ENCODE results near the gene GJB5. TPM values are rescaled to one million over a fixed set of nuclear protein-coding genes. Genes with fewer than 3 reads are reported as not detected.

The GJB5 gene
- total and polyA plus RNA-seq, 9 of the 15 experiments (the other 6 are each of a cell fraction or from before 2014, with no cell fraction given) = 0.04 TPM; not detected in 8

GRCh38 chr1:34792868-34793727, 38.3 kb downstream of the GJB5 start, which contains the start of gene GJA4:
GJA4 (plus strand) TSS chr1:34792999; CDS start chr1:34794214, 1,215 bp downstream.
- Histone ChIP-seq H3K79me2 (ENCODE audit: control insufficient read depth, insufficient read depth, low read length) (no peaks in the 10 kb centered on the region), H3K9ac (ENCODE audit: insufficient read depth in 1 of 2, low read depth in 2 of 2, low read length in 2 of 2) (no peak within 1 kb of the TSS), H3K4me1 (replicated peaks in 1 of 2; ENCODE audit: control insufficient read depth in 2 of 2, insufficient read depth in 2 of 2, low read length in 2 of 2) (peaks cover 0 to 3% of the 10 kb centered on the region in 2 experiments; a peak in 1 of 5 replicates), H3K27me3 (ENCODE audit: control insufficient read depth in 2 of 2, insufficient read depth in 2 of 2, low read length in 2 of 2) (peaks cover 37 to 72% of the 10 kb centered on the region in 2 experiments), H3K36me3 (ENCODE audit: control insufficient read depth, insufficient read depth, low read length) (no peaks in the 10 kb centered on the region), H3K9me1 (ENCODE audit: control insufficient read depth, insufficient read depth, low read length) (no peaks in the 10 kb centered on the region), H3K4me2 (ENCODE audit: insufficient read depth, low read length) (no peak within 1 kb of the TSS), H3K9me3 (replicated peaks; ENCODE audit: control insufficient read depth, insufficient read depth, low read depth, low read length) (no peaks in the 10 kb centered on the region), H3K4me3 (no peak within 1 kb of the TSS), H3K27ac (ENCODE audit: extremely low read depth, low read depth, low read length) (no peak within 1 kb of the TSS), H2AFZ (ENCODE audit: low read depth, low read length) (no peak within 1 kb of the TSS), H4K20me1 (replicated peaks; ENCODE audit: control insufficient read depth, insufficient read depth, low read length) (no peaks in the 10 kb centered on the region; the same call in 1 of the 2 replicates)
- ATAC-seq = no peak
- no TSS peak for BruUV-seq (replicated peaks)
- POLR2A ChIA-PET = interaction anchor here (0.6 to 0.7 kb wide), 2 partner anchors 9 to 52 kb away, joined by 3 read pairs; no protein-coding TSS in a partner anchor
- intact Hi-C loops (cut with micrococcal nuclease) = no loop called here
- in situ Hi-C loops (cut with MboI) = no loop called here
- TF ChIP-seq VEZF1 (CRISPR knock-in tag; IDR thresholded peaks at IDR 0.05) (peak; percentile 28; the same call in 1 of the 2 replicates), GTF2E2 (tag; IDR thresholded peaks at IDR 0.05) (no peak)
- peak in 2 of 4 experiments; percentile 55 to 57 for DNase-seq (ENCODE audit: extremely low read depth in 1 of 4, low spot score in 3 of 4)
- FAIRE-seq = no peak
- 28% methylated on average over 35 of the region's 45 CpGs for WGBS (ENCODE audit: insufficient coverage, low coverage, missing lambda C conversion rate)
- CTCF ChIA-PET (ENCODE audit: low intra/inter-chr PET ratio) = no interaction called here

Data from K562 (cell line).